Erythroblast (primary cell): ENCODE results near the gene DENND2A.
"Not testable (repeated sequence)": the region's sequence is repeated elsewhere in the genome, so short reads cannot be mapped to it uniquely, and the experiment has no call there.

Experiments
- DNase-seq, 2 experiments: peaks; one replicate each; lab custom pipeline; 2025; lab: John Stamatoyannopoulos, UW
- GATA1 ChIP-seq: IDR thresholded peaks from 2 replicates; pipeline ENCODE4 v1.6.1; 2011; ENCODE audit warnings: low read depth, mild to moderate bottlenecking, control low read depth, low read length, moderate library complexity
- POLR2A ChIP-seq: IDR thresholded peaks from 2 replicates; pipeline ENCODE4 v1.6.1; 2011; ENCODE audit warnings: mild to moderate bottlenecking, low read length

DENND2A gene

DNA sequence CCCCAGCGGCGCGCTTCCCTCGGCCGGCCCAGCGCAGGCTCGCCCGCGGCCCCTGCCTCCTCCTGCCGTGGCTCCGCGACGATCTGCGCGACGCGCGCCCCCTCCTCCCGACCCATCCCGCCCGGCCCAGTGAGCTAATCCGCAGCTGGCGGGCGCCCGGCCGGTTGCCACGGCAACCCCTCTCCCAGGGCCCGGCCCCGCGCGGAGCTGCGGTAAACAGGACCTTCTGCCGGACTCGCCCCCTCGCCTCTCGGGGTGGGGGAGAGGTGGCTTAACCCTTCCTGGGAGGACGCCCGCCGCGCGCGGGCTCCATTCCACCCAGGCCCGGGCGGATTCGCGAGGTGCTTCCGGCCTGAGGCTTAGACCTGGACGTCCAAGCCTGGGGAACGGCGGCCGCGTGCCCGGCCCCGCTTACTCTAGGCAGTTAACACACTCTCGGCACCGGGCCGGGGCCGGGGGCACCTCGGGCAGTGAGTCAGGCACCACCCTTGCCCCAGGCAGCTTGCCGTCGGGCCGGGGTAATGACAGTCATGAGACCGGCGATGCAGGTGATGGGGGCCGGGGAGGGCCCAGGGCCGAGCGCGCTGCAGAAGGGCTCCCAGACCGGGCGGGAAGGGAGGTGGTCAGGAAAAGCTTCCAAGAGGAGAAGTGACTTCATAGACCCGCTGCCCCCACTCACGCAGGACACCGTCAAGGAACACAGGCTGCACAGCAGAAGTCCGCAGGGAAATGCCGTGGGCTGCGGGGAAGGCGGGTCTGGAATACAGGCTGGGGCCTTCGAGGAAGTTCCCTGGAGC, at the start of gene DENND2A:
Gene DENND2A (minus strand): TSS at position 87 of the 797 bp plus-strand sequence. CDS start 38,416 bp downstream, outside the sequence.
- TF ChIP-seq GATA1: no peak
- TF ChIP-seq POLR2A: no peak
- DNase-seq: no peak

DNA sequence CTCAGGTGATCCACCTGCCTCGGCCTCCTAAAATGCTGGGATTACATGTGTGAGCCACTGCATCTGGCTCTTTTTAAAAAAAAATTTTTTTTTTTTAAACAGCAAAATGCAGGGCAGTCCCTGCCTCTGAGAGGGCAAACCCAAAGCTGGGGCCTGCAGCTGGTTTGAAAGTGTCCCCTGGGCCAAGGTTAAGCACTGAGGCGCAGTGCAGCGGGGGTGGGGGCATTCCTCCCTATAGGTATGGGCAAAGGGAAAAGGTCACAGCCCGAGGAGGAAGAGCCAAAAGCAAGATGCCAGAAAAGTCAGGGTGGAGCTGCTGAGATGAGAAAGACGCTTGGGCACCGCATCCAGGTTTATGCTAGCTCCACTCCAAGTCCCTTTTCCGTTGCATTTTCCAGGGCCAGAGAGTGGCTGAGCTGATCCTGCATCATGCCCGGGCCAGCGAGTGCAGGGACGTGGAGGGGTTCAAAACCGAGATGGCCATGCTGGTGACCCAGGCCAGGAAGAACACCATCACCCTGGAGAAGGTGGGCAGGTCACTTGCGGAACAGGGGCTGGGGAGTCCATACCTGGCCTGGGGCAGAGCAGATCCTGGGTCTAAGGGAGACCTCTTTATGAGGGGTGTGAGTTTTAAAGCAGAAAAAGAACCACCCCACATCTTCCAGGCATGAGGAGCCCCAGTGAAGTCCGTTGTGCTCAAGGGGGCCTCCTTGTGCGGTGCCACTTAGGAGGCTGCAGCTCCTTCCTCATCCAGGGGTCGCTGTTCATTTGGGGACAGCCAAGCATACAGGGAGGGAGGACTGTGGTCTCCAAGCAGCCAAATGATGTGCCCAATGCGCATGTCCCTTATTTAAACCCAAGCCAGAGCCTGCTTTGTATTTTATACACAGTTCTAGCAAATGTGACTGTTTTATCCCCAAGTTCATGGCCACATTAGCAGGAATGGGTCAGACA, 48.9 kb upstream of the DENND2A start:
- no peak for DNase-seq
- TF ChIP-seq POLR2A: no peak
- no peak for TF ChIP-seq GATA1

GRCh38 chr7:140688341-140688740, 47.7 kb upstream of the DENND2A start:
- no peak for DNase-seq
- no peak for TF ChIP-seq POLR2A
- TF ChIP-seq GATA1: no peak

GRCh38 chr7:140686921-140687320, 46.3 kb upstream of the DENND2A start:
- no peak for TF ChIP-seq POLR2A
- TF ChIP-seq GATA1: no peak
- DNase-seq: no peak

DNA sequence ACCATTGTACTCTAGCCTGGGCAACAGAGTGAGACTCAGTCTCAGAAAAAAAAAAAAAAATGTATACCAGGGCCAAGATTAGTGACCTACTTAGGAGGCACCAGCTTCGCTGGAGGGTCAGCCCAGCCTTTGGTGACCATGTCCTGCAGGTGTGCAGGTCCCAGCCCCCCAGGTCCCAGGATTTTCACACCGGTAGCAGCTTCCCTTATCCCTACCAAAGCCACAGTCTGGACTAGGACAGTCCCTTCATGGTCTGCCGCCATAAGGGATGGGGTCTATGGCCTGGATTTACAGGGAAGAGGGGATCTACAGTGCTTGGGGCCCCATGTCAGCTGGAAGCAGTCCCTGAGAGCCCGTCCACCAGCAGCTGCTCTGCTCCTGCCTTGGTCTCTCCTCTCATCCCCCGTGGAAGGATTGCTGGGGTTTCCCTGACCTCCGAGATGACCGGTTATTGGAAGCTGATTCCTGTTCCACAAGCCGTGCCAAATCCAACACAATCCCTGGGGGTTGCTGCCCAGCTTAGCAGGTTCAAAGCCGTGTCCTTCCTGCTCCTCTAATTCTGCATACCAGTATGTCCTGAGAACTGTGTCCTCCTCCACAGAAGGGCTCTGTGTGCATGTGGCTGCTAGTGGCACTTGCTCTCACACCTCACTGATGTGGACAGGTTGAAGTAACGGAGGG, 44.9 kb upstream of the DENND2A start:
- TF ChIP-seq POLR2A (no peak), GATA1 (no peak)
- no peak for DNase-seq

DNA sequence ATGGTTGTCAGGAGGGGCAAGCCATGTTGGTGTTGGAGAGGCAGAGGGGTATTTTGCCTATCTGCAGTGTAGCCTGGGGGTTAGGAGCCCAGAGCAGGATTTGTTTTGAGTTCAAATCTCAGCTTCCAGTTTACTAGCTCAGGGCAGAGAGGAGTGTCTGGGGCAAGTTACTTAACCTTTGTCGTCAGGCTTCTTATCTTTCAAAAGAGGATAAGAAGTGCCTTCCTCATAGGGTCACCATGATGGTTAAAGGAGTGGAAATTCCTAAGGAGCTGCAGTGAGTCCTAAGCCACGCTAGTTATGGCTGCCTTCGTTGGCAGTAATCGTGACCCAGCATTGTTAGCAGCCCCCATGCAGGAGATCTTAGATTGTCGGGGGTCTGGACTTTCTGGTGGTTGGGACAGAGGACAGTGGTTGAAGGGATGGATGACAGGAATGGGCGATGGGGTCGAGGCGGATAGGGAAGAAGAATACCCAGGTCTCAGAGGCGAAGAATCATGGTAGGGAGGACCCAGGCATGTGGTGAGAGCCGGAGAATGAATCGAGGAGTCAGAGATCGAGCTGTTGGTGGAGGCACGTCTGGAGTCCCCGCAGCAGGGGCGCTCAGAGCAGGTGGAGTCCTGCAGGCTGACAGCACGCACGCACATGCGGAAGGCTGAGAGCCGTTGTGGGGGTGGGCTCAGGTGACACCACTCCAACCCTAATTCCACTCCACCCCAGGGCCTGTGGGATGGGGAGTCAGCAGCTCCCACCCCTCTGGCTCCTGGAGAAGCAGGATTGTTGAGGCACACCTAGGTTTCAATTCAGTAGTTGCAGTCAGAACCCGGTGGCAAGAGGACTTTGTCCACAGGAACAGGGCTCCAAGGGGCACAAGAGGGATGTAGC, 43.7 kb upstream of the DENND2A start:
- DNase-seq: no peak
- TF ChIP-seq GATA1 (no peak), POLR2A (no peak)

DNA sequence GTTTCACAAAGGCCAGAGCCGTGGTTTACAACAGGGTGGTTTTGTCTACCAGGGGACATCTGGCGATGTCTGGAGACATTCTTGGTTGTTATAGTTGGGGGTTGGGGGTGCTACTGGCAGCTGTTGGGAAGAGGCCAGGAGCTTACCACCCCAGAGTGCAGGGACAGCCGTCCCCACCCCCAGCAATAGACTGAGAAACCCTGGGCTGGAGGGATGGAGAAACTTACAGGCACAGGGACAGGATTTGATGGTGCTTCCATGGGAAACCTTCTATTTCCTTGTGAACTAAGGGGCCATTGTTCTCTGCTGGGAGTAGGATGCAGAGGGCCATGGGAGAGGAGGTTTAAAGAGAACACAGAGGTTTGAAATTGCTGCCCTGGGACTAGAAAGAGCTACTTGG, 43.0 kb upstream of the DENND2A start:
- no peak for DNase-seq
- TF ChIP-seq POLR2A (no peak), GATA1 (no peak)

- no peak for DNase-seq
- TF ChIP-seq POLR2A: no peak
- TF ChIP-seq GATA1: no peak
Measured at GRCh38 chr7:140681766-140682165, 41.2 kb upstream of the DENND2A start.

- DNase-seq: no peak
- TF ChIP-seq GATA1 (no peak), POLR2A (no peak)
Measured at GRCh38 chr7:140680886-140681285, 40.3 kb upstream of the DENND2A start.

DNA sequence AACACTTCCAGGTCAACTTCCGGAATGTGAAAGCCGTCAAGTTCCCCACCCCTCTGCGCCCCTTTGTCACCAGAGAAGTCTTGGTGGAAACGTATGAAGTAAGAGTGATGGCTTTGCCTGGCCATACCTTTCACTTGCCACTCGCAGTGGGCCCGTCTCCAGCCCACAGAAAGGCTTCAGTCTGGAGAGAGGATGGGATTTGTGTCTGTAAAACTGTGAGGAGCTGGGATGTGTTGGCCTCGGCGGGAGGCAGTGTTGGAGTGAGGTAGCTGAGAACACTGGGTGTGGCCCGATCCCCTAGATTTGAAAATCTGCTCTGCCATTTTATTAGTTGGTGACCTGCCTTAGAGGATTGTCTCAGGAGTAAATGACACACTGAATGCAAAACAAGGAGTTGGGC, 38.6 kb upstream of the DENND2A start:
- DNase-seq: no peak
- no peak for TF ChIP-seq POLR2A
- no peak for TF ChIP-seq GATA1

- no peak for DNase-seq
- TF ChIP-seq POLR2A (no peak), GATA1 (no peak)
Measured at GRCh38 chr7:140678816-140679130, 38.2 kb upstream of the DENND2A start.

GRCh38 chr7:140678081-140678815, 37.6 kb upstream of the DENND2A start:
- DNase-seq: no peak
- TF ChIP-seq POLR2A (no peak), GATA1 (no peak)

DNA sequence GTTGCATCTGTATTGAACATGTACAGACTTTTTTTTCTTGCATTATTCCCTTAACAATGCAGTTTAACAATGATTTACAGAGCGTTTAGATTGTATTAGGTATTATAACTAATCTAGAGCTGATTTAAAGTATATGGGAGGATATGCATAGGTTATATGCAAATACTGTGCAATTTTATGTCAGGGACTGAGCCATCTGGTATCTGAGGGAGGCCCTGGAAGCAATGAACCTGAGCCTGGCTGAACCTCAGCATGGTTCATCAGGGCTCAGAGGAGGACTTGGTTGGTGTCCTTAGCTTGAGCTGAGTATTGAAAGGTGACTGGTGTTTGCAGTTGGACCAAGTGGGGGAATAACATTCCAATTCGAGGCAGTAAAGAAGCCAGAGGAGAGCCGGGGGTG, 36.9 kb upstream of the DENND2A start:
- TF ChIP-seq POLR2A (no peak), GATA1 (no peak)
- no peak for DNase-seq

GRCh38 chr7:140676956-140677355, 36.3 kb upstream of the DENND2A start:
- DNase-seq: not testable (repeated sequence)
